Measurements from ENCODE around the gene NMT1. TPM values are rescaled to one million over a fixed set of nuclear protein-coding genes. Genes with fewer than 3 reads are reported as not detected.

The NMT1 gene
- total RNA-seq, 2 donors from 2014 or later: 122 to 136 TPM

- no peaks in the 10 kb centered on the region for H3K9me3 ChIP-seq (ENCODE audit: control insufficient read depth, low read length)
- Mint-ChIP-seq H3K4me3 (peak overlapping the region; percentile 62), H3K9me3 (no peaks in the 10 kb centered on the region), H3K36me3 (ENCODE audit: low read depth) (peaks cover 7% of the 10 kb centered on the region), H3K27ac (peak overlapping the region; percentile 17), H3K4me1 (peaks cover 14% of the 10 kb centered on the region), H3K27me3 (ENCODE audit: insufficient read depth) (no peaks in the 10 kb centered on the region)
- no peaks in the 10 kb centered on the region for H3K27me3 ChIP-seq (ENCODE audit: control insufficient read depth, insufficient read depth, low read length, poor library complexity, severe bottlenecking)
- peak overlapping the region; percentile 6 for H3K9ac ChIP-seq (ENCODE audit: extremely low read depth, low read length, poor library complexity, severe bottlenecking)
- H3K36me3 ChIP-seq (ENCODE audit: control insufficient read depth, insufficient read depth, low read length): no peaks in the 10 kb centered on the region
- no peak for DNase-seq
- WGBS, 2 experiments (ENCODE audit: insufficient coverage in 1 of 2, insufficient read length in 1 of 2): 88% methylated on average over 18 to 21 of the region's 21 CpGs
- no peak overlapping the region for H3K27ac ChIP-seq (ENCODE audit: low read depth, low read length)
- peak overlapping the region; percentile 78 for H3K4me3 ChIP-seq (ENCODE audit: low read length)
- H3K4me1 ChIP-seq (ENCODE audit: control insufficient read depth, insufficient read depth, low read length): peaks cover 9% of the 10 kb centered on the region
- TF ChIP-seq CTCF (conservative IDR thresholded peaks at IDR 0.05): no peak
Observed at GRCh38 chr17:45135978-45136791, 75.1 kb downstream of the NMT1 start.

- peak; percentile 50 for DNase-seq
- no peak overlapping the region for H3K9ac ChIP-seq (ENCODE audit: extremely low read depth, low read length, poor library complexity, severe bottlenecking)
- H3K27me3 ChIP-seq (ENCODE audit: control insufficient read depth, insufficient read depth, low read length, poor library complexity, severe bottlenecking): no peaks in the 10 kb centered on the region
- H3K36me3 ChIP-seq (ENCODE audit: control insufficient read depth, insufficient read depth, low read length): no peaks in the 10 kb centered on the region
- H3K4me1 ChIP-seq (ENCODE audit: control insufficient read depth, insufficient read depth, low read length): peaks cover 9% of the 10 kb centered on the region
- H3K4me3 ChIP-seq (ENCODE audit: low read length): no peak overlapping the region
- H3K4me3 Mint-ChIP-seq: no peak overlapping the region
- H3K4me1 Mint-ChIP-seq: peaks cover 11% of the 10 kb centered on the region
- no peaks in the 10 kb centered on the region for H3K9me3 ChIP-seq (ENCODE audit: control insufficient read depth, low read length)
- no peaks in the 10 kb centered on the region for H3K9me3 Mint-ChIP-seq
- WGBS, 2 experiments (ENCODE audit: insufficient coverage in 1 of 2, insufficient read length in 1 of 2): 92 to 98% methylated on average over 7 to 11 of the region's 12 CpGs
- peaks cover 7% of the 10 kb centered on the region for H3K36me3 Mint-ChIP-seq (ENCODE audit: low read depth)
- no peak overlapping the region for H3K27ac ChIP-seq (ENCODE audit: low read depth, low read length)
- no peak overlapping the region for H3K27ac Mint-ChIP-seq
- TF ChIP-seq CTCF (conservative IDR thresholded peaks at IDR 0.05): no peak
- H3K27me3 Mint-ChIP-seq (ENCODE audit: insufficient read depth): no peaks in the 10 kb centered on the region
Observed at GRCh38 chr17:45136846-45137560, 75.9 kb downstream of the NMT1 start.

GRCh38 chr17:45137561-45138305 is 76.6 kb downstream of the NMT1 start:
- Mint-ChIP-seq H3K4me3 (no peak overlapping the region), H3K27ac (no peak overlapping the region), H3K9me3 (no peaks in the 10 kb centered on the region), H3K36me3 (ENCODE audit: low read depth) (peaks cover 7% of the 10 kb centered on the region), H3K27me3 (ENCODE audit: insufficient read depth) (no peaks in the 10 kb centered on the region), H3K4me1 (peaks cover 12% of the 10 kb centered on the region)
- 86 to 88% methylated on average over 7 to 11 of the region's 11 CpGs for WGBS, 2 experiments (ENCODE audit: insufficient coverage in 1 of 2, insufficient read length in 1 of 2)
- Histone ChIP-seq H3K36me3 (ENCODE audit: control insufficient read depth, insufficient read depth, low read length) (no peaks in the 10 kb centered on the region), H3K4me1 (ENCODE audit: control insufficient read depth, insufficient read depth, low read length) (peaks cover 9% of the 10 kb centered on the region), H3K9ac (ENCODE audit: extremely low read depth, low read length, poor library complexity, severe bottlenecking) (no peak overlapping the region), H3K9me3 (ENCODE audit: control insufficient read depth, low read length) (no peaks in the 10 kb centered on the region), H3K4me3 (ENCODE audit: low read length) (no peak overlapping the region), H3K27me3 (ENCODE audit: control insufficient read depth, insufficient read depth, low read length, poor library complexity, severe bottlenecking) (no peaks in the 10 kb centered on the region), H3K27ac (ENCODE audit: low read depth, low read length) (no peak overlapping the region)
- no peak for TF ChIP-seq CTCF (conservative IDR thresholded peaks at IDR 0.05)
- DNase-seq: peak; percentile 52
